Stimulated activated CD4-positive, alpha-beta T cell treated with anti-CD3 and anti-CD28 coated beads, Interleukin-2, amount 100 ng/mL, for 4 hours (primary cell): ENCODE results near the gene SUB1.

Experiments used
- DNase-seq: peaks from one replicate; pipeline ENCODE4 v3.0.0-alpha.2; 2020; ENCODE audit warnings: low read depth

Gene SUB1

GRCh38 chr5:32645246-32645645 is 59.9 kb downstream of the SUB1 start:
- DNase-seq: no peak

GRCh38 chr5:32646061-32646969 is 61.0 kb downstream of the SUB1 start:
- DNase-seq: no peak

- DNase-seq: no peak
Measured at GRCh38 chr5:32651088-32651487, 65.7 kb downstream of the SUB1 start.

- DNase-seq: no peak
Measured at GRCh38 chr5:32651638-32652037, 66.3 kb downstream of the SUB1 start.
